HG03432 (cell line): ENCODE measurements around the gene KIF1B.
A peak's percentile ranks its signal among the peaks of the same experiment; 100 is the strongest.

Experiments used
- ATAC-seq: cut with Tn5 transposase; IDR thresholded peaks from one replicate; pipeline ENCODE4 v1.9.1; 2021; ENCODE audit warnings: mild to moderate bottlenecking, moderate library complexity; ENCODE audit not compliant: unreplicated experiment

KIF1B gene

DNA sequence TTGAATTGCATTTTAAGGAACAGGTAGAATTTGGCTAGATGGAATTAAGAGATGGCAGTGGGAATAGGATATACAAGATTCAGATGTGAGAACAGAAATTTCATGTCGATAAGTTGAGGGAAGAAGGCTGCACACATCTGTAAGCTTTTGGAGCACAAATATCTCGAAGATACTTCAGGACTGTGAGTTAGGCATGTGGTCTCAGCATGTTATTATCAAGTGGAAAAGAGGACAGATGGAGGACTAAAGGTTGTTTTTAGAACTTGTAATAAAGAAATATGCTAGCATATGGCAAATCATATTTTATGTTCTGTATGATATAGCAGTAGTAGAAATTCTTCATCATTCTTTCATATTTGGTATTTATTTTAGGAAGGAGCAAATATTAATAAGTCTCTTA lies 61.5 kb downstream of the KIF1B start:
- ATAC-seq = no peak

DNA sequence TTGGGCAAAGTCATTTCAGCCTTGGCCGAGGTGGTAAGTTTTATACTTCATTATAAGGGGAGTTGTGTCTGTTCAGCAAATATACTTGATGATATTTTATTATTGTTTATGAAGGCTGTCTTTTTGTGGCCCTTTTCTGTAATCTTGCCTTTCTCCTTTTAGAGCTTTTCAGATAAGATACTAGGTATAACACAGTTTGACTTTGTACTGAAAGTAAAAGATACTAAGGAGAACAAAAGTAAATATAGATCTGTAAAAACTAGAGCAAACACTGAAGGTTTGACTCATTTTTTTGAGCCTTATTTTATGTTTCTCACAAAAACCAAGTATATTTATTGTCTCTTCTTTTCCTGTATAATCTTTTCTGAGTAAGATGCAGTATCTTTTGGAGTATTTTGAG lies 61.9 kb downstream of the KIF1B start:
- no peak for ATAC-seq

DNA sequence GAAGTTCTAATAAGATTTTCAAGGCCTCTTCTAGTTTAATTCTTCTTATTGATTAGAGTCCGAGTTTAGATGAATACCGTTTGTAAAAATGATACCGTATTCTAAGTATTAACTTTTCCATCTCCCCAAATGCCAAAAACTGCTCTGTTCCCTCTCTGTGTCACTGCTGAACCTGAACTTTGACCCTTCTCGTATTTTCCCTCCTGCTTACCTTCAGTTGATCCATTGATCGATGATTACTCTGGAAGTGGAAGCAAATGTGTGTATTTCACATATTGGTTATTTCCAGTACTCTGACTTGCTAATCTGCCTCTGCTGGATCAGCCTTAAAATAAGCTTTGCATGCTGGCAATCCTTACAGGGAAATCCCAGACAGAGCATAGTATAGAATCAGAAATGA lies 68.5 kb downstream of the KIF1B start:
- ATAC-seq = no peak

DNA sequence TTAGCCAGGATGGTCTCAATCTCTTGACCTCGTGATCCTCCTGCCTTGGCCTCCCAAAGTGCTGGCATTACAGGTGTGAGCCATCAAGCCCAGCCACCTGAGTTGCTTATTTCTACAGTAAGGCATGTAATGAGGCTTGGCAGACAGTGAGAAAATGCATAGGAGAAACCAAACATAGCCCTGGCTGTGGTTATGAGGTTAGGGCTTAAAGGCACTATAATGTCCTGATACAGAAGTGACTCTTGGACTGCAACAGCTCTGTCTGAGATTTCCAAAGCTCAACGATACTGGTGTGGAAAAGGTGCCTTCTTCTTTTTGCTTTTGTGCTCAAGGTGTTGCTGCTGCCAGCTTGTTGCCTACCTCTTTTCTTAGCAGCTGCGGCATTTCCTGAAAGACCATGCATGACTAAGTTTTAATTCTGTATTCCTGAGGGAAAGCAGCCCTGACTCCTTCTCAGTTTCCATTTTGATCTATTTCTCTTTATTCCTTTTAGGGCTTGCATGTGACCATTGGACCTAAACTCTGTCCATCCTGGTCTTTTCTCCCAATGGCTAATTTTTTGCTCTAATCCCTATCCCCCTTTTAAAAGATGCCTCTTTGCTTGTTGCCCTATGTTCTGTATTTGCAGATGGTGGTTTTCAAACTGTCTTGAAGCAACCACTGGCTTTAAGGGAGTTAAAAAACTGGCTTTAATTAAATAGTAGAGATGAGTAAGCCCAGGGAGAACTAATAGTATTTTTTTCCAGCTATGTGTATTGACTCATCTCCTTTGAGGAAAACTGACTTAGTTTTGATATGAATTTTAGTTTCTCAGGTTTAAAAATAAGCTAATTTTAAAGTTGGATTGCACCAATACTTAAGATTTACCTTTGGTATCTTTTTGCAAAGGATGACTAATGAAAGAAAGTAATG lies 70.3 kb downstream of the KIF1B start:
- no peak for ATAC-seq

DNA sequence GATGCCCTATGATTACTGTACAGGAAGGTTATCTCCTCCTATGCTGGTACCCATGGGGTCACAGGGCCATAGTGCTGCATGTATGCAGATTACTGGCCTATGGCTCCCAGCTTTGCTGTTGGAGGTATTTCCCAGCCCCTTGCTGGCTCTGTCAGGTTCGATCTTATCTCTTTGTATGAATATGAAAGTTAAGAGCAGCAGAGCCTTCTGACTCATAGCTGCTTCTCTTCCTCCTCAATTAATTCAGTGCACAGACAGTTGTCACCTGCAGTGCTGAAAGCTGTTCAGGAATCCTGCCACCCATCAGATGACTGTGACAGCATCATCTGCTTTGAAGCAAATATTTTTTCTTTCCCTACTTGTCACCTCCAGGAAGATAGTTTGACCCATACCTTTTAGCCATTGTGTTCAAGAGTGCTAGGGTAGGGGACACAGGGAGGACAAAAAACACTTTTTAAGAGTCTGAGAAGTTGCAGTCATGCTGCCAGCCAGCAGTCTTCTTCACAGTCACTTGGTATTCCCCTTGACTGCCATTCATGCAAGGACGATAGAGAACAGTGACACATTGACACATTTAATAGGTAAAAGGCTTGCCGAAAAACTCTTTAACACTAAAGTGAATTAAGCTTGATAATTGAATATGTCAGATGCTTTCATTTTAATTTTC lies 73.1 kb downstream of the KIF1B start:
- peak; percentile 76 for ATAC-seq

- no peak for ATAC-seq
These were observed 75.9 kb downstream of the KIF1B start for GRCh38 chr1:10286244-10286643.

DNA sequence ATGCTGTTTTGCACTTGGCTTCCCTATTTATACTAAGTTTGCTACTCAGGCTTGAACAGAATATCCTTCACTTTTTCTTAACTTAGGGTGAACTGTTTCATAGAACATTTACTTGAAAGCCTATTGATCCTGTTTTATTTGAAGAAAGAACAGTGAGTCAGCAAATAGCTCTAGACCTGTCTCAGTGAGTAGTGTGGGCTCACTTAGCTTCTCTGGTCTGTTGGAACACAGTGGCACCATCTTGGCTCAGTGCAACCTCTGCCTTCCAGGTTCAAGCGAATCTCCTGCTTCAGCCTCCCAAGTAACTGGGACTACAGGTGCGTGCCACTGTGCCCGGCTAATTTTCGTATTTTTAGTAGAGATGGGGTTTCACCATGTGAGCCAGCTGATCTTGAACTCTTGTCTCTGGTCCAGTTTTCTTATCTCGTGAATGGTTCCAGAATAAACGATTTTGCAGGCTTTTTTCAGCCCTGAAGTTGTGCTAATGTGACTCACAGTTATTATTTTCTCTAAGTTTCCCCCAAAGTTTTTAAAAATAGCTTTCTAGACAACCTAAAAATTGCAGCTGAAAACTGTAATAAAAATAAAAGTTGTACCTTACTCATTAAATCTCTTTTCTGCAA lies 76.8 kb downstream of the KIF1B start:
- no peak for ATAC-seq

DNA sequence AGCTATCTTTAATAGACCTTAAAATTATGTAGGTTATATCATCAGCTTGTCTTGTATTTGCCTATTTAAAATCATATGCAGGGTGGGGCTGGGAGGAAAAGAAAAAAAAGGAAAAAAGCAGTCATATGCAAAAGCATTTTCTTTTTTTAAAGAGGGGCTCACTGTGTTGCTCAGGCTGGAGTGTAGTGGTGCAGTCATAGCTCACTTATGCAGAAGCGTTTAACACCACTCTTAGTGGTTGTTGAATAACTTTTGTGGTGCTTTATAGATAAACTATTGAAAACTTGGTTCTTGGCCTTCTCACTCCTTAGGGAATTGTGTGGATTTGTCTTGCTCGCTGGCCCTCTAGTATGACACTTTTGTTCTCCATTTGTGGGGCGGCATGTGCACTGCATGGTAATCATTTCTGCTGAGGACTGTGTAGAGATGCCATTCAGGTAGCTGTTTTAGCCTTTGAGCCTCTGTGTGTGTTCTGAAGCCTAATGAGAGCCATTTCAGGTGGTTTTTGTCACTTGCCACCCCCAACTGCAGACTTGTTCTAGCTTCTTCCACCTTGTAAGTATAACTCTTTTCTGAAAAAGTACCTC lies 77.8 kb downstream of the KIF1B start:
- no peak for ATAC-seq

GRCh38 chr1:10291705-10292104 lies 81.3 kb downstream of the KIF1B start:
- ATAC-seq = no peak

DNA sequence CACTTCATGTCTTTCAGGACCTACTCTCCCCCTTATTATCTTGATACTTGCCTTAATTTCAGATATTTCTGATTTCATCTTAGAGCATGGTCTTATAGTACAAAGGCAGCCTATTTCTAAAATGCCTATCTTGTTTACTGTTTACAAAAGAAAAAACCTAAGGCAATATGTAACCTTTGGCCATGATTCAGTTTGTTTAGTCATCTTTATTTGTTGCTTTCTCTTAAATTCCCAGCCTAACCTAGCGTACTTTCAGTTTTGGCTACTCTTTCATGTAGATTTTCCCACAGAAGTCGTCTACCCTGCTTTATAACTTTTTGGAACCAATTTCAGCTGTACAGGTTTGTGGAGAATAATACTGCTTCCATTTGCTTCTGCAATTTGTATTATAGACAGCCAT lies 81.8 kb downstream of the KIF1B start:
- no peak for ATAC-seq

DNA sequence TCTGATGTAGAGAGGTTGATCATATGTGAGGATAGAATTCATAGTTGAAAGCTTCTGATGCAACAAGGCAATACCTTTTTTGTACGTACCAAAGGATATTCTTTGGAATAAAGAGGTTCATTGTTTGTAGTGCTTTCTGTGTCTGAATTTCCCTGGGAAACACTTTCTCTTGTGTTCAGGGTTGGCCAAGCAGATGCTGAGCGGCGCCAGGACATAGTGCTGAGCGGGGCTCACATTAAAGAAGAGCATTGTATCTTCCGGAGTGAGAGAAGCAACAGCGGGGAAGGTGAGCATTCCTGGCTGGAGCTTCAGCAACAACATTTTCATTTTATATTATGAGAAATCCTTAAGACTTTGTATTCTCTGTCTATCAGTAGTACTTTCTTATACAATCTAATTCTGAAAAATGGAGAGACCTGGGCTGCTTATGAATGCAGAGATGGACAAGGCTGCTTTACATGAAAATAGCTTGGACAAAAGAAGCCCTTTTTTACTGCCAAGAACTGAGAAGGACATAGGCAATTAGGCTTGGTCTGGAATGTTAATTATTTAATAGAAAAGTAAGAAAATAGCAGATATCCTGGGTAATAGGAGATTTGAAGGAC lies 85.2 kb downstream of the KIF1B start:
- no peak for ATAC-seq

GRCh38 chr1:10299151-10299550 lies 88.8 kb downstream of the KIF1B start:
- no peak for ATAC-seq

GRCh38 chr1:10302416-10302815 lies 92.0 kb downstream of the KIF1B start:
- no peak for ATAC-seq

- no peak for ATAC-seq
These were observed 93.9 kb downstream of the KIF1B start for GRCh38 chr1:10304295-10304694.

- no peak for ATAC-seq
These were observed 96.1 kb downstream of the KIF1B start for GRCh38 chr1:10306435-10306834.

- ATAC-seq = no peak
These were observed 97.6 kb downstream of the KIF1B start for GRCh38 chr1:10308001-10308400.

DNA sequence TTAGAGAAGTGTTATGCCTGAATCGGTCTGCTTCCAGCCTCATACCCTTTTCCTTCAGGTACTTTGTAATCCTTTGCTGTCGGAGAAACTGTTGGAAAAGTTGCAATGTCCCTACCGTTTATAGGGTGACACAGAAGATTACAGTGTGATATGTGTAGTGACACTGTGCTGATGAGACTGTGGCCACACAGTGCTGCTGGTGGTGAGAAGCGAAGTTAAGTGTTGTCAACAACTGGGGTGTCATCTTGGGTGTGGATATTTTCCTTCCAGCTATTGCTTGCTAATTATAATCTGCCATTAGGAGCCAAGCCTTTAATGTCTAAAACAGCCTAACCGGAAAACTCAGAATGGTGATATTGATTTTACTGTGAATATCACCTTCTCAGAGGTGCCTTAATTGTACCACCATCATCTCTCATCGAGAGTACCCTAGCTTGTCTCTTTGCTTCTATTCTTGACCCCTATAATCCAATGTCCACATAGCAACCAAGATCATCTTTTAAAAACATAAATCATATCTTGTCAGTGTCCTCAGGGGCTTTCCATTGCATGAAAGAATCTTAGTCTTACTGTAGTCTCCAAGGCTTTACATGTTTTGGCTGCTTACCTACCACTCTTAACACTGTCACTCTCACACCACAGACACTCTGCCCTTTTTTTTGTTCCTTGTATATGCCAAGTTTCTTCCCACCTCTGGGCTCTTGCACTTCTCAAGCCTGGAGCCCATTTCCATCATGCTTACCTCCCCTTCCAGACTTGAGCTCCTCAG lies 99.1 kb downstream of the KIF1B start:
- ATAC-seq = no peak

DNA sequence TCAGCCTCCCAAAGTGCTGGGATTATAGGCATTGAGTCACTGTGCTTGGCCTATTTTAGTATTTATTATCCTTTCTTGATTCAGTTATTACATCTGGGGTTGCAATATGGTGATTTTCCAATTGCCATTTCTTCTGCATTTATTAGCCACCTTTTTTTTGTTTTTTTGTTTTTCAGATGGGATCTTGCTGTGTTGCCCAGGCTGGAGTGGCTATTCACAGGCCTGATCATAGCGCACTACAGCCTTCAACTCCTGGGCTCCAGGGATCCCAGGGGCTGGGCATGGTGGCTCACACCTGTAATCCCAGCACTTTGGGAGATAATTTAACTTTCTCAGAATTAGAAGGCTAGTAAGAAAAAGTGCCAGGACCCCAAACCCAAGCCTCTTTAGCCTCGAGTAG lies 106.4 kb downstream of the KIF1B start:
- no peak for ATAC-seq

DNA sequence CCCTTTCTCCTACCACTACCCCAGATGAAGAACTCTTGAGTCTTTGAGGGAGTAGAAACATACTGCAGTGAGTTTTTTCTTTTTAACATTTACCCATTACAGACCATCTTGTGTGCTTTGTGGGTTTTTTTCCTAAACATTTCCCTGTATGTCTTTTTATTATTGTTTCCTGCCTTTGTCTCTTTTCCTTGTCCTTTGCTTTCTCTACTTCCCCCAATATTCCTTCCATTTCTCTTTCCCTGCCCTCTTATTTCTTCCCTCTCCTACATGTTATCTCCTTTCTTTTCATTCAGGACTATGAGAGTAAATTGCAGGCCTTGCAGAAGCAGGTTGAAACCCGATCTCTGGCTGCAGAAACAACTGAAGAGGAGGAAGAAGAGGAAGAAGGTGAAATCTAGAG lies 109.4 kb downstream of the KIF1B start:
- no peak for ATAC-seq

GRCh38 chr1:10320336-10320735 lies 110.0 kb downstream of the KIF1B start:
- ATAC-seq = no peak
